Measurements from ENCODE around the gene GPAM.

- TF ChIP-seq POLR2AphosphoS5 (IDR thresholded peaks at IDR 0.05; ENCODE audit: low read depth, low read length) = no peak
- no peak for TF ChIP-seq POLR2A (IDR thresholded peaks at IDR 0.05; ENCODE audit: low read depth, low read length)
Observed at GRCh38 chr10:112176543-112176942, 7.0 kb downstream of the GPAM start.

All from GM12892 (cell line).